ENCODE results near the gene KCNMA1. TPM values are rescaled to one million over a fixed set of nuclear protein-coding genes. Genes with fewer than 3 reads are reported as not detected.

Gene KCNMA1
- total RNA-seq, 2 donors from 2014 or later = 5.9 to 9.3 TPM

GRCh38 chr10:77555591-77556212, 81.9 kb downstream of the KCNMA1 start:
- Histone ChIP-seq H3K27ac (peak overlapping the region in 1 of 4 donors; percentile 22), H3K36me3 (replicated peaks in 1 of 2; ENCODE audit: insufficient read depth in 1 of 2, low read depth in 2 of 2) (no peaks in the 10 kb centered on the region), H3K4me1 (no peaks in the 10 kb centered on the region), H3K9me3 (no peaks in the 10 kb centered on the region), H3K27me3 (no peaks in the 10 kb centered on the region), H3K4me3 (no peak overlapping the region)
- DNase-seq = peak in 1 of 4 donors; percentile 35
- no peak for ATAC-seq
- intact Hi-C loops (cut with DNase I) = no loop called here
- WGBS, 2 donors = 84 to 90% methylated on average over 4 of the region's 4 CpGs
- no peak for TF ChIP-seq POLR2A (IDR thresholded peaks at IDR 0.05)
- TF ChIP-seq, protein P1, sequence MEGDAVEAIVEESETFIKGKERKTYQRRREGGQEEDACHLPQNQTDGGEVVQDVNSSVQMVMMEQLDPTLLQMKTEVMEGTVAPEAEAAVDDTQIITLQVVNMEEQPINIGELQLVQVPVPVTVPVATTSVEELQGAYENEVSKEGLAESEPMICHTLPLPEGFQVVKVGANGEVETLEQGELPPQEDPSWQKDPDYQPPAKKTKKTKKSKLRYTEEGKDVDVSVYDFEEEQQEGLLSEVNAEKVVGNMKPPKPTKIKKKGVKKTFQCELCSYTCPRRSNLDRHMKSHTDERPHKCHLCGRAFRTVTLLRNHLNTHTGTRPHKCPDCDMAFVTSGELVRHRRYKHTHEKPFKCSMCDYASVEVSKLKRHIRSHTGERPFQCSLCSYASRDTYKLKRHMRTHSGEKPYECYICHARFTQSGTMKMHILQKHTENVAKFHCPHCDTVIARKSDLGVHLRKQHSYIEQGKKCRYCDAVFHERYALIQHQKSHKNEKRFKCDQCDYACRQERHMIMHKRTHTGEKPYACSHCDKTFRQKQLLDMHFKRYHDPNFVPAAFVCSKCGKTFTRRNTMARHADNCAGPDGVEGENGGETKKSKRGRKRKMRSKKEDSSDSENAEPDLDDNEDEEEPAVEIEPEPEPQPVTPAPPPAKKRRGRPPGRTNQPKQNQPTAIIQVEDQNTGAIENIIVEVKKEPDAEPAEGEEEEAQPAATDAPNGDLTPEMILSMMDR (IDR thresholded peaks at IDR 0.05) = no peak

GRCh38 chr10:77554996-77555397, 82.6 kb downstream of the KCNMA1 start:
- Histone ChIP-seq H3K27me3 (no peaks in the 10 kb centered on the region), H3K9me3 (no peaks in the 10 kb centered on the region), H3K4me1 (no peaks in the 10 kb centered on the region), H3K36me3 (replicated peaks in 1 of 2; ENCODE audit: insufficient read depth in 1 of 2, low read depth in 2 of 2) (no peaks in the 10 kb centered on the region), H3K27ac (peak overlapping the region in 1 of 4 donors; percentile 22), H3K4me3 (no peak overlapping the region)
- peak in 1 of 3 donors; percentile 13 for TF ChIP-seq POLR2A (IDR thresholded peaks at IDR 0.05)
- TF ChIP-seq, protein P1 (IDR thresholded peaks at IDR 0.05) = no peak
- ATAC-seq (no peak), DNase-seq (peak in 1 of 4 donors; percentile 43)
- intact Hi-C loops (cut with DNase I) = no loop called here
- 56 to 61% methylated on average over 7 of the region's 7 CpGs for WGBS, 2 donors

- no peak for TF ChIP-seq POLR2A (IDR thresholded peaks at IDR 0.05)
- TF ChIP-seq, protein P1 (IDR thresholded peaks at IDR 0.05) = no peak
- intact Hi-C loops (cut with DNase I) = no loop called here
- no peaks in the 10 kb centered on the region for H3K4me1 ChIP-seq
- 75 to 81% methylated on average over 4 to 5 of the region's 5 CpGs for WGBS, 2 donors
- DNase-seq (no peak), ATAC-seq (no peak)
- no peaks in the 10 kb centered on the region for H3K9me3 ChIP-seq
- H3K27ac ChIP-seq = no peak overlapping the region
- no peak overlapping the region for H3K4me3 ChIP-seq
- no peaks in the 10 kb centered on the region for H3K36me3 ChIP-seq (replicated peaks in 1 of 2; ENCODE audit: insufficient read depth in 1 of 2, low read depth in 2 of 2)
- no peaks in the 10 kb centered on the region for H3K27me3 ChIP-seq
Observed at GRCh38 chr10:77553966-77554365, 83.6 kb downstream of the KCNMA1 start.

DNA sequence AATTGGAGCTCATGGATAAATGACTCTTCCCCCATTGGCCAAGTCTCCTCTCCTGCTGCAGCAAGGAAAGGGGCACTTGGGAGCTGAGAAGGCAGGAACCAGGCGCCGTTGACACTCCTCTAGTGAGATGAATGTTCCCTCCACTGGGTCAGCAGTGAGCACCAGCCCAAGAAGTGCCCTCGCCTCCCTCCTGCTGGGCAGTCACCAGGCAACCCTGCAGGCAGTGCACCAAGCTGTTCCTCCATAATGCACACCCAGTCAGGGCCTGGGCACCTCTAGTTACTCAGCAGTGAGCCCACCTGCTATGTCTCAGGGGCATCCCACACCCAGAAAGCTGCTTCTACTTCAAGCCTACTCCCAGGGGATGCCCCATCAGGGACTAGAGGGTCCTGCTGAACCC, 84.3 kb downstream of the KCNMA1 start:
- 92 to 97% methylated on average over 2 to 3 of the region's 3 CpGs for WGBS, 2 donors
- Histone ChIP-seq H3K27me3 (no peaks in the 10 kb centered on the region), H3K4me3 (no peak overlapping the region), H3K27ac (no peak overlapping the region), H3K9me3 (no peaks in the 10 kb centered on the region), H3K36me3 (replicated peaks in 1 of 2; ENCODE audit: insufficient read depth in 1 of 2, low read depth in 2 of 2) (no peaks in the 10 kb centered on the region), H3K4me1 (no peaks in the 10 kb centered on the region)
- ATAC-seq (no peak), DNase-seq (peak in 3 of 4 donors; percentile 20 to 25 (median 20))
- intact Hi-C loops (cut with DNase I) = no loop called here
- TF ChIP-seq, protein P1 (IDR thresholded peaks at IDR 0.05) = no peak
- TF ChIP-seq POLR2A (IDR thresholded peaks at IDR 0.05) = no peak

DNA sequence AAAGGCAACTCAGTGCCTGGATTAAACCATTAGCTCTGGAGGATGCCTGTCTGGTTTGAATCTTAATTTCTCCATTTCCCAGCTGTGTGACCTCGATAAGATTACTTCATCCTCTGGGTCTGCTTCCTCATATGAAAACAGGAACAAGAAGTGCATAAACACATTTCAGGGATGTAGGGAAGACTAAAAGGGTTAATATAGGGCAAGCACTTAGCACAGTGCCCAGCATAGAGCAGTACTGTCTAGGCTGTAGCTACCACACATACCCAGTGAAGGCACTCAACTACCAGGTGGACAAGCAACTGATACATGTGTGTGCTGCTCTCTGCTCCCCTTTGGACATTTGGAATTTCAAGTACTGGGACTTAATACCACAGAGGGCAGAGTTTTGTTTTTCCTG, 85.4 kb downstream of the KCNMA1 start:
- TF ChIP-seq POLR2A (IDR thresholded peaks at IDR 0.05) = no peak
- TF ChIP-seq, protein P1 (IDR thresholded peaks at IDR 0.05) = no peak
- ATAC-seq (no peak), DNase-seq (no peak)
- no peaks in the 10 kb centered on the region for H3K9me3 ChIP-seq
- intact Hi-C loops (cut with DNase I) = no loop called here
- no peaks in the 10 kb centered on the region for H3K27me3 ChIP-seq
- H3K36me3 ChIP-seq (replicated peaks in 1 of 2; ENCODE audit: insufficient read depth in 1 of 2, low read depth in 2 of 2) = no peaks in the 10 kb centered on the region
- H3K27ac ChIP-seq = no peak overlapping the region
- WGBS, 2 donors = 79 to 100% methylated on average over 1 of the region's 1 CpG
- H3K4me3 ChIP-seq = no peak overlapping the region
- H3K4me1 ChIP-seq = no peaks in the 10 kb centered on the region
